GM12872 (cell line): ENCODE results near the gene PRKN.

ENCODE experiments used
- CTCF ChIP-seq: IDR thresholded peaks from 3 replicates; pipeline ENCODE4 v1.5.1; 2011; ENCODE audit warnings: low read depth, mild to moderate bottlenecking, low read length, moderate library complexity; ENCODE audit not compliant: insufficient read depth

PRKN gene

DNA sequence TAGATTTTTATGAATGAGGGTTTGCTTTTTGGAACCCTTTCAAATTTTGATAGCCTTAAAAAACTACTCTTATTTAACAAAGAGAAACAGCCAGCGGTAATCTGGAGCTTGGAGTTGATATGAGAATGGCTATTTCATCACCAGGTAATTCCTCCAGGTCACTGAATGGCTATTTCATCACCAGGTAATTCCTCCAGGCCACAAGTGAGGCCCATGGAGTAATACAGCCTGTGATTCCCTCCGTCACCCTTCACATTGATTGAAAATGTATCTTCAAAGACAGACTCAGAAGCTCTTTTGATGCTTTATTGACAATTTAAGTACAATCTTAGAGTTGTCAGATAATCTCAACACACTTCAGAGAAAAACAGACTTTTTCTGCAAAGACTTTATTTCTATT is 1380.4 kb downstream of the PRKN start:
- TF ChIP-seq CTCF = no peak

GRCh38 chr6:161346717-161347116 is 1380.8 kb downstream of the PRKN start:
- TF ChIP-seq CTCF = no peak

- TF ChIP-seq CTCF = no peak
Observed at GRCh38 chr6:161344626-161345025, 1382.9 kb downstream of the PRKN start.

GRCh38 chr6:161342039-161342438 is 1385.5 kb downstream of the PRKN start:
- no peak for TF ChIP-seq CTCF

- no peak for TF ChIP-seq CTCF
Observed at GRCh38 chr6:161341638-161342037, 1385.9 kb downstream of the PRKN start.

- TF ChIP-seq CTCF = no peak
Observed at GRCh38 chr6:161338015-161338414, 1389.6 kb downstream of the PRKN start.

GRCh38 chr6:161336479-161336878 is 1391.1 kb downstream of the PRKN start:
- no peak for TF ChIP-seq CTCF

DNA sequence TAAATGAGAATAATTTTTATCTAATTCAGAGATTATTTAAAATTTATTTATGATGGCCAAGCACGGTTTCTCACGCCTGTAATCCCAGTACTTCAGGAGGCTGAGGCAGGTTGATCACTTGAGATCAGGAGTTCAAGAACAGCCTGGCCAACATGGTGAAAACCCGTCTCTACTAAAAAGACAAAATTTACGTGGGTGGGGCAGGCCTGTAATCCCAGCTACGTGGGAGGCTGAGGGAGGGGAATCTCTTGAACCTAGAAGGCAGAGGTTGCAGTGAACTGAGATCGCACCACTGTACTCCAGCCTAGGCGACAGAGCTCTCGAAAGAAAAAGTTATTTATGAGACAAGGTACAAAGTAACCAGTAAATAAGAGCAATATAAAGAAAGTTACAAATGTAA is 1394.2 kb downstream of the PRKN start:
- TF ChIP-seq CTCF = no peak
